ENCODE measurements around the gene BANK1.

The BANK1 gene

DNA sequence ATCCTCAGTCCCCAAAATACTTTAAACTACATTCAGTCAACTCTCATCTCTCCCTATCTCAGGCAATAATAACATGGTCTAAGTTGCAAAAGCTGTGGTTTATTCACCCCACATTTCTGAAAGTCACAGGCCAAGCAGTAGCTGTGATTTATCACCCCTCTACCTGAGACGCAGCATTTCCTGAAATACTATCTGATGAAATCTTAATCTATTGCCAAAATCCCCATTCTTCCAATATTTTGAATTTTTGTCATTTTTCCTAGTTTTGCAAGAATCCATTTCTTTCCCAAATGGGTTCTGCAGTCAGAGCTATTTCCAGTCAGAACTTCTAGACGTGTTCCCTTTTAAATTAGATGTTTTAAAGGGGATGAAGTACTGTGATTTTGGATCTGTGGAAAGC is 148.3 kb downstream of the BANK1 start:
- TF ChIP-seq, protein P1, sequence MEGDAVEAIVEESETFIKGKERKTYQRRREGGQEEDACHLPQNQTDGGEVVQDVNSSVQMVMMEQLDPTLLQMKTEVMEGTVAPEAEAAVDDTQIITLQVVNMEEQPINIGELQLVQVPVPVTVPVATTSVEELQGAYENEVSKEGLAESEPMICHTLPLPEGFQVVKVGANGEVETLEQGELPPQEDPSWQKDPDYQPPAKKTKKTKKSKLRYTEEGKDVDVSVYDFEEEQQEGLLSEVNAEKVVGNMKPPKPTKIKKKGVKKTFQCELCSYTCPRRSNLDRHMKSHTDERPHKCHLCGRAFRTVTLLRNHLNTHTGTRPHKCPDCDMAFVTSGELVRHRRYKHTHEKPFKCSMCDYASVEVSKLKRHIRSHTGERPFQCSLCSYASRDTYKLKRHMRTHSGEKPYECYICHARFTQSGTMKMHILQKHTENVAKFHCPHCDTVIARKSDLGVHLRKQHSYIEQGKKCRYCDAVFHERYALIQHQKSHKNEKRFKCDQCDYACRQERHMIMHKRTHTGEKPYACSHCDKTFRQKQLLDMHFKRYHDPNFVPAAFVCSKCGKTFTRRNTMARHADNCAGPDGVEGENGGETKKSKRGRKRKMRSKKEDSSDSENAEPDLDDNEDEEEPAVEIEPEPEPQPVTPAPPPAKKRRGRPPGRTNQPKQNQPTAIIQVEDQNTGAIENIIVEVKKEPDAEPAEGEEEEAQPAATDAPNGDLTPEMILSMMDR (IDR thresholded peaks at IDR 0.05), result no peak
- no peak overlapping the region for H3K4me3 ChIP-seq
- no peak for DNase-seq (ENCODE audit: low spot score)
- H3K27ac ChIP-seq, result no peak overlapping the region

DNA sequence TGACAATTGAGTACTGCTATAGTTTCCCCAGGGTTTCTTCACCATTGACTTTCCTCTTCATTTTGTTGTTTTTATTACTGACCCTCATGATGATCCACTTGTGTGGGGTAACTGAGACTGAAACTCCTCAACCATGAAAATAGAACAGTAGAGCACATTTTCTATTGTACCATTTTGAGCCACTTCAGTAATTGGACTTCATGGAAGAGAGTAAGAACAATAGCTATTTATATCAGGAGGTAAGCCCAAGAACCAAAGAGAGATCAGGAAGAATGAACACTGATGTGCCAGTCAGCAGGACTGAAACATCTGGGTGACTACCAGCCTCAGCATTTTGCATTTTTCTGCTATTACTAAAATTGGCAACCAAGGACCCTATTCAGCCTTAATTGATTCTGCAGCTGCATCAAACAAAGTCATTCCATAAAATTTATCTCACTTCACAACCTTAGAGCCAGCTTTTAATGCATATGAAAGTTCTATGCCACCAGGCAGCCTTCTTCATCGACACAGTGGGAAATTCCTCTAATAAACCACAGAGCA is 151.4 kb downstream of the BANK1 start:
- TF ChIP-seq, protein P1 (IDR thresholded peaks at IDR 0.05), result no peak
- DNase-seq (ENCODE audit: low spot score), result no peak
- H3K4me3 ChIP-seq, result no peak overlapping the region
- H3K27ac ChIP-seq, result no peak overlapping the region

DNA sequence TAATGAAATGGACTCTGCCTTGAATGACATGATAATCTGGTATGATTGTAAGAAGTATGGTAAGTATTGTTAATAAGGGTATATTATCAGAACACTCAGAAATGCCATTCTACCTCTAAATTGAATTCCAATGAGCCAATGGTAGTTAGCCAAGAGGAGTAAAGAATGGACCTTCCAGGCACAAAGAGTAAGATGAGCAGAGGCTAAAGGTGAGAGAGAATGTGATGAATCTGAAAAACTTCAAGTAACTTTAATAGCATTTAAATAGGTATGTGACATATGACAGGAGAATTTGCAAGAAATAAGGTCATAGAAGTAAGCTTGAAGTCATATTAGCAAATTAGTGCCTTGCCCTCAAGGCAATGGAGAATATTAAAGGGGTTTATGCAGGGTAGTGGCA is 152.4 kb downstream of the BANK1 start:
- H3K27ac ChIP-seq, result no peak overlapping the region
- TF ChIP-seq, protein P1 (IDR thresholded peaks at IDR 0.05), result no peak
- H3K4me3 ChIP-seq, result no peak overlapping the region
- DNase-seq (ENCODE audit: low spot score), result no peak

DNA sequence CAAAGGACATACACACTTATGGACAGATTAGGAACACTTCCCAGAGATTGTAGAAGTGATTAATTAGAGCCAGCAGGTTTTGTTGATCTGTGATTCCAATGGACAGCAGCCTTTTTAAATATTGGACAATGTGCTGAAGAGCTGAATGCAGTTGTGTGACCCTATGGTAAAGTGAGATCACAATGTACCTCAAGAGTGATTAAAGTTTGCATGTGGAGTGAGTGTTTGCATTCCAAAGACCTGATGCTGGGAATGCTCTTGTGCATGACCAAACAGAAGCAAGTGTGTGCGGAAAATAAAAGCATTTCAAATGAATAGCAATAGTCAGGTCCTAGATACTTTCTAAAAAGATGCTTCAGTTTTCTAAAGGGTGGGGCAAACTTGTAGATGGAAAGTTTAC is 154.1 kb downstream of the BANK1 start:
- TF ChIP-seq, protein P1 (IDR thresholded peaks at IDR 0.05), result no peak
- no peak for DNase-seq (ENCODE audit: low spot score)
- no peak overlapping the region for H3K4me3 ChIP-seq
- no peak overlapping the region for H3K27ac ChIP-seq

DNA sequence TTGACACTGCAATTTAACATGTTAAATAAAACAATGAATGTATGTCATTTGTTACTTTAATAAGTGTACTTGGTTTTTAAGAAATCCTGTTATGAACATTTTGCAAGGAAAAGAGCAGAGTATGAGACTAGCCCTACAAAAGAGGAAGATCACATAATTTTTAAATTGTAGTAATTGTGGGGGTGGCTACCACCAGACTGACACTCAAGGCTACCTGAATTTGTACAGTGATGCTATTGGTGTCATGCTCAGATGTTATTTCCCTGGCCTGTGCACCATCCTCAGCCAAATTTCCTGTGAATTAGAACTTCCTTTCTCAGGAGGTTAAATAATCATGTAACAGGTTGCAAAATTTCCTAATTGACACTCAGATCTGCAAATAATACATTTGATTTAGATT is 157.5 kb downstream of the BANK1 start:
- DNase-seq (ENCODE audit: low spot score), result no peak
- Histone ChIP-seq H3K4me3 (no peak overlapping the region), H3K27ac (no peak overlapping the region)
- TF ChIP-seq, protein P1 (IDR thresholded peaks at IDR 0.05), result no peak

DNA sequence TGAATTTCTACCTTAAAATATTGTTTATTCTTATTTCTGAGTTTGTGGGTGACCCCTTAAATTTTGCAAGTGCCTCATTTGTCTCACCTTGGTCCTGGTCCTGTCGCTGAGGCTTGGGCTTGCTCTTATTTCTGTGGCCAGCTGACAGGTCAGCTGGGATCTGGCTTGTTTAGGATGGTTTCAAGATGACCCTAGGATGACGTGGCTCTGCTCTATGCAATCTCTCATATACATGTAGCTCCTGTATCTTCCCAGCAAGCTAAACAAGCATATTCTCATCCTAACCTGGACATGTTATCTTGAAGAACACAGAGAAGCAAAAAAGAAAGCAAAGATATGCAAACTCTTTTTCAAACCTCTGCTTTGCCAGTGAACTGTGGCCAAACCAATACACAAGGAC is 158.4 kb downstream of the BANK1 start:
- TF ChIP-seq, protein P1 (IDR thresholded peaks at IDR 0.05), result no peak
- H3K27ac ChIP-seq, result no peak overlapping the region
- no peak for DNase-seq (ENCODE audit: low spot score)
- no peak overlapping the region for H3K4me3 ChIP-seq

DNA sequence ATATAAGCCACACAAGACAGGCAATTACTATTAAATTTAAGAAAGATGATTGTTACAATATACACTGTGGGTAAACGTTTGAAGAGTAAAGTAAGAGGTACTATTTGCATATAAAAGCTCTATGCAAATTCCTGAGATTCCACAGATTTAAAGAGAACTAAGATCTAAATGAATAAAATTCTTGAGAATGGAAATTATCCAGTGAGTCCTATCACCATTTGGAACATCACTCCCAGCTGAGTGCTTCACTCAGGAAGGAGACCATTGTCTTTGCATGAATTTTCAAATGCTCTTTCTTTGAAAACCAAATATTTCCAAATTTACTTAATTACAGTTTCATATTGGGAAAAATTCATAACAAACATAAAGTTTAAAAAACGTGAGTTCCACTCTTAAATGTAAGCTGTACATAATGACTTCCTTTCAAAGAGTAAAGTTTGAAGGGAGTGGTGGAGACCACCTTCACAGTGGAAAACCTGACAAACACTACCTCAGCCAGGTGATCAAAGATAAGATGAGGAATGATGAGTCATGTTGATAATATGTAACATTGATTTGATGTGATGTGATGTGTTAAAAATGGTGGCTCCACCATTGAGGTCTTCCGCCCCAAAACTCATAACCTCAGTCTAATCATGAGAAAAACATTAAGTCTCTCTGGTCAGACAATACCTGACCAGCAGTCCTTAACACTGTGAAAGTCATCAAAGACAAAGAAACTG is 159.9 kb downstream of the BANK1 start:
- TF ChIP-seq, protein P1 (IDR thresholded peaks at IDR 0.05), result no peak
- Histone ChIP-seq H3K4me3 (no peak overlapping the region), H3K27ac (no peak overlapping the region)
- DNase-seq (ENCODE audit: low spot score), result no peak

Measured in coronary artery (tissue), 2 donors.